Parathyroid adenoma (tissue), 2 donors: ENCODE data around the gene SIKE1.
"Not testable (repeated sequence)": the region's sequence is repeated elsewhere in the genome, so short reads cannot be mapped to it uniquely, and the experiment has no call there.

Source experiments
- H2AFZ ChIP-seq: fragments of 300-600 bp; sonication (generic); one replicate; pipeline ENCODE4 v1.7.0; 2017; ENCODE audit warnings: antibody characterized with exemption, mild to moderate bottlenecking
- H3K27ac ChIP-seq: fragments of 300-600 bp; sonication (generic); one replicate; pipeline ENCODE4 v1.7.0; 2017
- H3K27me3 ChIP-seq: fragments of 300-600 bp; sonication (generic); one replicate; pipeline ENCODE4 v1.7.0; 2017; ENCODE audit warnings: low read length; ENCODE audit not compliant: control insufficient read depth, insufficient read depth
- H3K36me3 ChIP-seq: fragments of 300-600 bp; sonication (generic); one replicate; pipeline ENCODE4 v1.7.0; 2017; ENCODE audit warnings: low read length; ENCODE audit not compliant: control insufficient read depth, insufficient read depth
- H3K4me1 ChIP-seq: fragments of 300-600 bp; sonication (generic); one replicate; pipeline ENCODE4 v1.7.0; 2017; ENCODE audit warnings: control low read depth
- H3K4me2 ChIP-seq: fragments of 300-600 bp; sonication (generic); one replicate; pipeline ENCODE4 v1.7.0; 2017; ENCODE audit warnings: low read length
- H3K4me3 ChIP-seq: fragments of 300-600 bp; sonication (generic); one replicate; pipeline ENCODE4 v1.7.0; 2017; ENCODE audit warnings: low read depth, low read length
- H3K79me2 ChIP-seq: fragments of 300-600 bp; sonication (generic); one replicate; pipeline ENCODE4 v1.7.0; 2017; ENCODE audit warnings: control low read depth
- H3K9ac ChIP-seq: fragments of 300-600 bp; sonication (generic); one replicate; pipeline ENCODE4 v1.7.0; 2017; ENCODE audit warnings: mild to moderate bottlenecking
- H3K9me3 ChIP-seq: fragments of 300-600 bp; sonication (generic); one replicate; pipeline ENCODE4 v1.7.0; 2017; ENCODE audit warnings: low read length; ENCODE audit not compliant: control insufficient read depth
- CTCF ChIP-seq: fragments of 300-600 bp; sonication (generic); IDR thresholded peaks from one replicate; pipeline ENCODE4 v1.7.0; 2017; ENCODE audit warnings: antibody characterized with exemption, mild to moderate bottlenecking
- donor health status: primary hyperparathyroidism.

SIKE1 gene

GRCh38 chr1:114780344-114781226 is at the start of gene SIKE1:
TSS of gene SIKE1 (minus strand) at chr1:114780685. CDS start at chr1:114780607, 78 bp downstream.
- Histone ChIP-seq H3K4me3 (peak within 1 kb of the TSS; percentile 89), H3K4me1 (no peaks in the 10 kb centered on the region), H3K79me2 (no peaks in the 10 kb centered on the region), H3K9me3 (no peaks in the 10 kb centered on the region), H3K27ac (peak within 1 kb of the TSS; percentile 83), H3K36me3 (no peaks in the 10 kb centered on the region), H3K27me3 (no peaks in the 10 kb centered on the region), H2AFZ (peak within 1 kb of the TSS; percentile 94), H3K9ac (peak within 1 kb of the TSS; percentile 19), H3K4me2 (peak within 1 kb of the TSS; percentile 77)
- no peak for TF ChIP-seq CTCF

DNA sequence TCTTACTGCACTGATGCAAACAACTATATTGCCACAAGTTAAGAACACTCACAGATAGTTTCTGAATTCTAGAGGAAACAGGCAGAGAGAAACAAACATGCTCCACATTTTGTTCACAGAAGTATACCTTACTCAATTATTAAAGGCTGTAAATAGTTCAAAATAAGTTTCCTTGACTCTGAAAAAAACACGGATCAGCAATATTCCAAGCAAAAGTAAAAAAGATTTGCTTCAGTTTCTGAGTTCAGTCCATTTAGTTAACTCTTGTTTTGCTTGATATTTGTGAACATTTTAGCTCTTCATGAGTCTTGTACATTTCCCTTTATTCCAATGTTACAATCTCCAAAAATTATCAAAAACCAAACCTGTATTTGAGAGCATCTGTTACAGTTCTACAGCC is 49.6 kb upstream of the SIKE1 start:
- not testable (repeated sequence) for H3K4me1 ChIP-seq, H3K4me3 ChIP-seq, H3K27me3 ChIP-seq, H2AFZ ChIP-seq, H3K4me2 ChIP-seq, H3K27ac ChIP-seq, H3K36me3 ChIP-seq, H3K9me3 ChIP-seq, H3K9ac ChIP-seq, H3K79me2 ChIP-seq

DNA sequence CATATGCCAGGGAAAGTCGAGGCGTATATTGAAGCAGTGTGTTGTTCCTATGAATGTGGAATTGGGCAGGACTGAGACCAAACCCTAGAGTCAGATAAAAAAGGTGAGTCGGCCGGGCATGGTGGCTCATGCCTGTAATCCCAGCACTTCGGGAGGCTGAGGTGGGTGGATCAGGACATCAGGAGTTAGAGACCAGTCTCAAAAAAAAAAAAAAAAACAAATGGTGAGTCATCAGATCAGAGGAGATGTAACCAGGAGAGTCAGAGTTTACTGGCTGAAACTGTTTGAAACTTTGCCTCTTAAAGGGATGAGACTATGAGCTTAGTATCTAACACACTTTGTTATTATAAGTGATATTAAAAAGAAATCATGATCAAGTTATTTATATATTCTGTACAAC is 47.8 kb upstream of the SIKE1 start:
- H3K4me2 ChIP-seq = no peak overlapping the region
- H3K4me3 ChIP-seq = no peak overlapping the region
- no peaks in the 10 kb centered on the region for H3K9me3 ChIP-seq
- no peaks in the 10 kb centered on the region for H3K4me1 ChIP-seq
- no peaks in the 10 kb centered on the region for H3K27me3 ChIP-seq
- TF ChIP-seq CTCF = no peak
- no peaks in the 10 kb centered on the region for H3K36me3 ChIP-seq
- H2AFZ ChIP-seq = no peak overlapping the region
- no peak overlapping the region for H3K27ac ChIP-seq
- H3K79me2 ChIP-seq = no peaks in the 10 kb centered on the region
- no peak overlapping the region for H3K9ac ChIP-seq

DNA sequence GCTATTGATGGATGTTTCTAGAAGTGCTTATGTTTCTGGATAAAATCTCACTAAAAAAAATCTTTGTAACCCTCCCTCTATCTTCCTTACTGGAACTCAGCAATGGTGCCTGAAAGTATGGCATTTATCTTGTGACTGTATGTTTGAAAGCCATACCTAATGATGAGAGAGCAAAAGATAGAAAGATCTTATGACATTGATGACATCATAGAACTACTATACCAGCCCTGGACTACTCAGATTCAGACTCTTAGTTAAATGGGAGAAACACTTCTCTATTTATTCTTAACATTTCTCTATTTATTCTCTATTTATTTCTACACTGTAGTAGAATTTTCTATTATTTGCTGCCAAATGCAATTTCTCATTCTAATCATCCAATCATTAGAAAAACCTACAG is 41.5 kb upstream of the SIKE1 start:
- Histone ChIP-seq H3K9ac (no peak overlapping the region), H3K4me2 (no peak overlapping the region), H3K79me2 (no peaks in the 10 kb centered on the region), H3K4me1 (no peaks in the 10 kb centered on the region), H3K27ac (no peak overlapping the region), H3K27me3 (no peaks in the 10 kb centered on the region), H3K4me3 (no peak overlapping the region), H2AFZ (no peak overlapping the region), H3K36me3 (no peaks in the 10 kb centered on the region), H3K9me3 (no peaks in the 10 kb centered on the region)
- no peak for TF ChIP-seq CTCF

DNA sequence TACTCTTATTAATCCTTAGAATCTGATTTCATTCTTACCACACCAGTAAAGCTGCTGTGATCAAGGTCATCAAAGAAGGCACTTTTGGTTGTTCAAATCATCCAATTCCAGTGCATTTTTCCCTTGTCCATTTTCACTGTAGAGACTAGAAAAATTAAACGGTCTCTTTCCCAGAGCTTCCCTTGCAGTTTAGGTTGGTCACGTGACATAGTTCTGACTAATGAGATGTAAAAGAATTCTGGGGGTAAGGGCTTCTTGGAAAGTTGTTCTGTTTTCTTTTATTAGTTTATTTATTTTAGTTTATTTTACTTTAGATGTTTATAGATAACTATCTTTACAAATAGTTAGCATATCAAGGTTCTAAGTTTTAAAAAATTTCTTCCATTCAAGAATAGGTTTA is 39.9 kb upstream of the SIKE1 start:
- H3K9me3 ChIP-seq = no peaks in the 10 kb centered on the region
- no peak overlapping the region for H2AFZ ChIP-seq
- no peak overlapping the region for H3K4me2 ChIP-seq
- no peak overlapping the region for H3K4me3 ChIP-seq
- no peaks in the 10 kb centered on the region for H3K4me1 ChIP-seq
- H3K79me2 ChIP-seq = no peaks in the 10 kb centered on the region
- no peak overlapping the region for H3K27ac ChIP-seq
- no peak overlapping the region for H3K9ac ChIP-seq
- H3K36me3 ChIP-seq = no peaks in the 10 kb centered on the region
- no peaks in the 10 kb centered on the region for H3K27me3 ChIP-seq
- no peak for TF ChIP-seq CTCF
